GM11168 (cell line): ENCODE data around the gene GPC6.

ENCODE experiments used
- in situ Hi-C: fragments of 300-500 bp; cut with MboI; formaldehyde crosslinking; loops from one replicate; pipeline ENCODE4 v1.12.0; 2022; ENCODE audit warnings: low sequenced_read_pairs; ENCODE audit not compliant: unreplicated experiment

Gene GPC6

GRCh38 chr13:94315188-94315587 lies 1088.6 kb downstream of the GPC6 start:
- in situ Hi-C loops, result no loop called here

DNA sequence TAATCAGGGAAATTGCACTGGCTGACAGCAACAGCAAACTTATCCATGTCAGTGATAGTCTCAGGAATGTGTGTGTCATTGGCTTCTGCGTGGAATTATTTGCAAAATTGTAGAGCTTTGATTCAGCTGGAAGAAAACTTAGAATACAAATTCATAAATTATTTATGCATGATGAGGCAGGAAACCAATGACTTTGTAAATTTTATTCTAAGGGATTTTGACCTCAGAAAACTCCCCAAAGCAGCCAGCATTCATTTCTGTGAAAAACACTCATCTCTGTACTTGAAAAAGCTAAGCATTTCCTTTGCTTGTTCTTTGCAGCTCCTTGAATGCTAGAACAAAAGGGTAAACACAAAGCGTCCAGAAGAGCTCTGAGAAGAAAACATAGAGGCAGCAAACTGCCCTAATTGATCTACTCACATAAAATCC lies 1090.5 kb downstream of the GPC6 start:
- in situ Hi-C loops, result no loop called here

- in situ Hi-C loops, result no loop called here
Observed at GRCh38 chr13:94318418-94318817, 1091.8 kb downstream of the GPC6 start.

DNA sequence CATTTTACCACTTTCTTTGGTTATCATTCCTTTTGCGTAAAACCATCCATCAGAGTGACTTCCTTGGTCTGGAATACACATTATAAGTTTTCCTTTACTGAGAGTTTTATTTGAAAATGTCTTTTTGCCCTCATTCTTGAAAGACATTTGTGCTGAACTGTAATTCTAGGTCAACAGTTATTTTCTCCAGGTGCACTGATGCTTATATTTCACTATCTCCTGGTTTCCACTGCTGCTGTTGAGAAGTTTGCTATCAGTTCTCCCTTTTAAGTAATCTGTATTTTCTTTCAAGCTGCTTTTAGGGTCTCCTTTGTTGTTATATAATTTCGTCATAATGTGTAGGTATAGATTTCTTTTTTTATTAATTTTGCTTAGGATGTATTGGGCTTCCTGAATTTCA lies 1092.9 kb downstream of the GPC6 start:
- in situ Hi-C loops, result no loop called here

DNA sequence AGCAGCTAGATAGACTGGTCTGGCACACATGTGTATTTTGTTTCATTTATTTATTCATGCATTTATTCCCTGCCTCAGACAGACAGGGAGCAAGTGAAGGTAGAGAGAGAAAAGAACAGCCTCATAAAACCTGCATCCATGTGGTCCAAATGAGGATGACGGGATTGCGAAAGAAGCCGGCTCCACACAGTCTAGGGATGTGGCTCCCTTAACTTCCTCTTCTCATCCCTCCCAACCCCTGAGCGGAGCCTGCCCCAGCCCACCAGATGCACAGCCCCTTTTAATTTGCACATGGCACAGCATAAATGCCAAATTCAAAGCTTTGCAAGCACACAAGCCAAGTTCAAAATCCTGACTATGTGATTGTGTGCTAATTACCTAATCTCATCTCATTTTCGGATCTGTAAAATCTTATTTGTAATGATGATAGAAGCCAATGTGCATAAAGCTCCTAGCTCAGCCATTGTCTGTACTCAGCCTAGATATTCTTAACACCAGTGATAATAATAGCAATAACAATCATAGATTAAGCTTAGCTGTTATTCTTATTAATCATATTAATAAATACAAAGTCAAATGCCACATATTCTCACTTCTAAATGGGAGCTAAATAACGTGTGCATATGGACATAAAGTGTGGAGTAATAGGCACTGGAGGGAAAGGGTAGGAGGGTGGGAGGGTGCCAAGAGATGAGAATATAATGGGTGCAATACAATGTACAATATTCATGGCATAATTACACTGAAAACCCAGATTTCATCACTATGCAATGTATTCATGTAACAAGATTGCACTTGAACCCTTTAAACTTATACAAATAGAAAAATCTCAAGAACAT lies 1096.5 kb downstream of the GPC6 start:
- in situ Hi-C loops, result no loop called here

GRCh38 chr13:94323764-94324758 lies 1097.5 kb downstream of the GPC6 start:
- in situ Hi-C loops, result no loop called here

DNA sequence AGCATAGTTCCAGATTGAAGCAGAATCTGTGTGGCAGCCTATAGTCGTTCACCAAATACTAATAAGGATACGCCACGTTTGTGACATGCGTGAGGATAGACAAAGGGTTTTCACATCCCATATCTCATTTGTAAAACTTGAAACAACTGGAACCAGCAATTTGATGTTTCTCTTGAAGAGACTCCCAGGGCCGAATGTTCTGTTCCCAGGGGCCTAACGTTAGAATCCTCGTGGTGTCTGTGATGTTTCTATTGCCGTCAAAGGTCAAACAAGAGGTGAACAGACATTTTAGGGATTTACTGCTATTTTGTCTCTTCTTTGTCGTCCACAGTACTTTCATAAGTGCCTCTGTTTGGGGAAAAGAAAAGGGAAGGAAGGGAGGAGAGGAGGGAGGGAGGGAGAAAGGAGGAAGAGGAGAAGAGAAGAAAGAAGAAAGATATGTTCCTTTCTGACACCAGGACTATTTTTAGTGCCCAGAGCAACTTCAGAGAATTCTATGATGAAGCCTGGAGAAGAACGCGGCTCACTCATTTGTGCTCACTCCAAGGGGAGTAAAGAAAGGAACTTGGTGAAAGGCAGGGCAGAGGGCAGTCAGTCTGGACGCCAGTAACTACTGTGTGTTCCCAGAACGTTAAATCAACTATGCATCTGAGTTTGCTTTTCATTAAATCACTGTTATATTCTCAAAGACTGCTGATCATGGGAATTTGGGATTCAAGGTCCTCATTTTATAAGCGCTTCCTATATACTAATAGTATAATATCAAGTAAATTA lies 1098.3 kb downstream of the GPC6 start:
- in situ Hi-C loops, result no loop called here

DNA sequence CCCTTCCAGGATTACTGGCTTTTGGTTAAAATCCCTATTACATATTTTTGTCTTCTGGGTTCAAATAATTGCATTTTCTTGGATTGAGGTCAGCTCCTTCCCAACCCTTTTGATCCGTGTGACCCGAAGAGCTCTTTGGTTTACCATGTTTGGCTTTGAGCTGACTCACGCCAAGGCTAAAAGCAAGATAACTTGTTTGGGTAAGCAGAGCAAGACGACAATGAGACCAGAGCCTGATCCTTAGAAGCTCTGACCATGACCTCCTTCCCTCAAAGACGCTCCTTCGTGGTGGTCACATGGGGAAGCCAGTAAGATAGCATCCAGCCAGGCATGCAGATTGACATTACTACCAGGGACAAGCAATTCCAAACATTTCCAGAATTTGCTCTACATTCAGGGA lies 1099.0 kb downstream of the GPC6 start:
- in situ Hi-C loops, result no loop called here

DNA sequence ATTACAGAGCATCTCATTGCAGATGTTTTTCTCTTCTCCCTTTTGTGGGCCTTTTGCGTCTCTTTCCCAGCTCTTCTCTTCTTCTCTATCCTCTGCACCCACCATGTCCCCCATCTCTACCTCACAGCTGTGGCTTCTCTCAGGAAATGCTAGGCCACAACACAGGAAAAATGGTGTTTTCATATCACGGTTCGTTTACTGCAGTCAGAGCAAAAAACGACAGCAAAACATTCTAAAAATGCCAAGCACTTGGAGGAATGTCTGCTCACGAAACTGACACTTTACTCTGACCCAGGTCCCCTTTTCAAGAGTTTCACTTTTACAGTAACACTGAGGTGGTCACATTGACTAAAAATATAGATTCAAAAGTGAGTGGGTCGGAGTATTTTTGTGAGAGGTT lies 1100.7 kb downstream of the GPC6 start:
- in situ Hi-C loops, result no loop called here

DNA sequence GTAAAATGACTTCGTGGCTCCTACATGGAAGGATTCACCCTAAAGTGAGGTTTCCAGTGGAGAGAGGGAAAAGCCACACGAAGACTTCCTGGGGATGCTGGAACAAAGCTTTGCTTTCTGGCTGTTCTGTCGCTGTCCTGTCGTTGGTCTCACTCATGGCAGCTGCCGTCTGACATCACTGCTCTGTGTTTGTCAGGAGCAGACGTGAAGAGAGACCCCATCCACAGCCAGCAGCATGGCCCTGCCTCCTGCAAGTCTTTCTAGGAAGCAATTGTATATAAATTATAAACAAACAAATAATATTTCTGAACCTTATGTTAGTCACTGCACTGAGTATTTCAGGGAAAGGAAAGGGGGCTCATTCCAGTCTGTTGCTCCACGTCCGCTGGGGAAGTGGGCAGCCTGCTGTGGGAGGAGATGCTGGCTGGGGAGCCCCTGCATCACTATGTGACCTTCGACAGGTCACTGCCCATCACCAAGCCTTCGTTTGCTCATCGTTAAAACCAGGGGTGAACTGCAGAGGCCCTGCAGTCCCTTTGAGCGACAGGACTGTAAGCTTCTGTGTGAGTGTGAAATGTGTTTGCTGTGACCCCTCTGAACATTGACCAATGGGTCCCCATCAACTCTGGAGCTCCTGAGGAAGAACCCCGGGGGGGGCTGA lies 1101.9 kb downstream of the GPC6 start:
- in situ Hi-C loops, result no loop called here

DNA sequence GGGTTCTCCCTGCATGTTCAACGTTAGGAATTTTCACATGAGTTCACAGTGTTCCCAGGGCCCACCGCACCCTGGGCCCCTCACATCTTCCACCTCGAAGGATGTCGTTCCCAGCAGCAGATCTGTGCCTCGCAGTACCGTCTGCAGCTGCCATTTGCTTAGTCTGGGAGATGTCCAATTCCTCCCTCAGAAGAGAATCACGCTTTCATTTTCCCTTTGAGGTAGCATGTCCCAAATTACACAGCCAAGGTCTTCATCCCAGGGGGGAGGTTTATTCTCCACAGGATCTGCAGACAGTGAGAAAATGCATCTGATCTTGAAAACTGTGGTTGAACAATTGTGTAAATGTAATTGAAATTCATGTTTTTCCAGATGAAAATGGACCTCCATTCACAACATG lies 1102.7 kb downstream of the GPC6 start:
- in situ Hi-C loops, result no loop called here

DNA sequence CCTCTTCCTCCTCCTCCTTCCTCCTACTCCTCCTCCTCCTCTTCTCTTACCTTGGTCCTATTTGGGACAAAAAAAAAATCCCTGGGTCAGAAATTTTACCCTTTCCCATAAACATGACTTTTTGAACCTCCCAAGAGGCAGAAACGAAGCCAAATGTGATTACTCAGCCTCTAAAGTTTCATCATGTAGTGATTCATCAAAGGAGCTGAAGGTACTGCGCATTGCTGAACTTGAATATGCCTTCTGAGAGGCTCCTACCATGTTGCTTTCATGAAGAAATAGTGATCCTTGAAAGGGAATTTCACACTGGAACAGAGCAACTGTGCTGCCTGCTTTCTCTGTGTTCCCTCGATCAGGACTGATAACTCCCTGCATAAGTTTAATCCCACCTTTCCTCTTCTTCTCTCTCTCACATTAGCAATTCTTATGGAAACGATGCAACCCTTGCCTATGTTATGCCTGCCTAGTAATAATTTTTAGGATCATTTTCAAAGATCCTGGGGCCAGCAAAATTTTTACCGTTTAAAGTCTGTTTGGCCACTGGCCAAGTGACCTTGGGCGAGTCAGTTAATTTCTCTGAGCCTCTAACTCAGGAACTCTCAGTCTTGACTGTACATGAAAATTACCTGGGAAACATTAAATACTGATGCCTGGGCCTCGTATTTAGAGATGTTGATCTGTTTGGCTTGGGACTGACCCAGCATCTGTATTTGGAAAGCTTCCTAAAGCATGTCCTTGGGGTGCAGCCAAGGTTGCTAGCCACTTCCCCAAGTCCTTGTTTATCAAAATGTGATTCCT lies 1103.3 kb downstream of the GPC6 start:
- in situ Hi-C loops, result no loop called here

- in situ Hi-C loops, result no loop called here
Observed at GRCh38 chr13:94330552-94331071, 1104.0 kb downstream of the GPC6 start.

GRCh38 chr13:94331281-94331680 lies 1104.7 kb downstream of the GPC6 start:
- in situ Hi-C loops, result no loop called here

GRCh38 chr13:94332359-94333096 lies 1105.9 kb downstream of the GPC6 start:
- in situ Hi-C loops, result no loop called here

DNA sequence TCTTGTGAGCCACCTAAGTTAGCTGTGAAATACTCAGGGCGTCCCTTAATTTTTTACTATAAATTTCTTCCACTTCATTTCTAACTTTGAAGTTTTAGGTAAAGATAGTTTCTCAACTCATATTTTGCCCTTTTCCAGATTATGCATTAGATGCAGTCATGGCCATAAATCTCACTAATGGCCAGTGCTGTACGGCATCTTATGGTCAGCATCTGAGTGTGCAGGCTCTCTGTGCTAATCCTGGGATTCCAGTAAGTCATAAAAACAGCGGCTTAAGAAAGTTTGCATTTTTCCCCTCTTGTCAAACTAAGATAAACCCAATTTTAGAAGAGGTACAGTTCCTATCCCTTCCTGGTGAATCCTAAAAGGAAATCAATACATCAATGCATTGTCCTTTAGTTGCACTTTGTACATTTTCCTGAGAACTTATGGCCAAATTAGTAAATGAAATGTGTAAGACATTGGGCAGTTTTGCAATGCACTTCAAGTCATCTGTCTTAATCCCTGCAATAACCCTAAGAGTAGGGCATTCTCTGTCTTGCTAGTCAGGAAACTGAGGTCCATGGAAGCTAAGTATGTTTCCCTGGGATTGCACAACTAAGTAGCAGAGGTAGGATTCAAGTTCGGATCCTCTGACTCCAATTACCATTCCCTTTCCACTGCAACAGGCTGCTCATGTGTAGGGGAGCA lies 1106.7 kb downstream of the GPC6 start:
- in situ Hi-C loops, result no loop called here

- in situ Hi-C loops, result no loop called here
Observed at GRCh38 chr13:94335761-94336526, 1109.3 kb downstream of the GPC6 start.
